Vagina (tissue), 2 donors: ENCODE results near the gene ZSWIM3. TPM values are rescaled to one million over a fixed set of nuclear protein-coding genes. Genes with fewer than 3 reads are reported as not detected.
A peak's percentile ranks its signal among the peaks of the same experiment; 100 is the strongest.

Experiments used
- DNase-seq, 2 donors: peaks; one replicate each; pipeline ENCODE4 v3.0.0-alpha.2; 2017; ENCODE audit errors: extremely low spot score in 2 of 2
- H3K27ac ChIP-seq: fragments of 200-600 bp; sonication (generic); one replicate; pipeline ENCODE4 v1.5.1; 2019
- H3K27me3 ChIP-seq: fragments of 200-600 bp; sonication (generic); one replicate; pipeline ENCODE4 v1.5.1; 2019
- H3K36me3 ChIP-seq, 2 donors: fragments of 200-600 bp; sonication (generic); one replicate each; pipeline ENCODE4 v1.5.1; 2017 to 2019
- H3K4me1 ChIP-seq: fragments of 200-600 bp; sonication (generic); one replicate; pipeline ENCODE4 v1.5.1; 2019
- H3K4me3 ChIP-seq, 2 donors: fragments of 200-600 bp; sonication (generic); 1 replicate in 1 of 2; 2 replicates in 1 of 2; pipeline ENCODE4 v1.5.1; 2016 to 2019
- H3K9me3 ChIP-seq: fragments of 200-600 bp; sonication (generic); one replicate; pipeline ENCODE4 v1.5.1; 2019
- POLR2A ChIP-seq, 2 donors: fragments of 450-650 bp; IDR thresholded peaks; one replicate each; pipeline ENCODE4 v1.6.1; 2017; ENCODE audit warnings: antibody characterized with exemption in 2 of 2, mild to moderate bottlenecking in 2 of 2, moderate library complexity in 2 of 2
- POLR2AphosphoS5 ChIP-seq, 2 donors: sonication (generic); formaldehyde crosslinking; IDR thresholded peaks; one replicate each; pipeline ENCODE4 v1.9.0; 2017; ENCODE audit warnings: antibody characterized with exemption in 2 of 2, mild to moderate bottlenecking in 2 of 2, low read depth in 1 of 2; ENCODE audit not compliant: insufficient read depth in 1 of 2
- intact Hi-C: fragments of 100-400 bp; cut with DNase I; formaldehyde crosslinking; loops from one replicate; pipeline ENCODE4 v1.15.1; 2023
- total RNA-seq: library from RNA; depleted of rRNA; stranded (reverse); fragments of >200 nt; gene quantifications from one replicate; pipeline ENCODE4 v1.2.3, GENCODE V29; 2016
- TF ChIP-seq, protein P1 (sequence below), 3 experiments: fragments of 450-650 bp in 2 of 3; fragments of 200-600 bp in 1 of 3; sonication (generic) in 1 of 3; IDR thresholded peaks; one replicate each; pipeline ENCODE4 v1.5.1; 2017 to 2019; ENCODE audit warnings: antibody characterized with exemption in 3 of 3, mild to moderate bottlenecking in 2 of 3, moderate library complexity in 2 of 3

ZSWIM3 gene
- total RNA-seq, 1 donor from 2014 or later: 2.9 TPM

- intact Hi-C loops: no loop called here
- H3K9me3 ChIP-seq: no peaks in the 10 kb centered on the region
- H3K36me3 ChIP-seq: no peaks in the 10 kb centered on the region
- peak overlapping the region; percentile 83 for H3K27ac ChIP-seq
- H3K4me3 ChIP-seq: peak overlapping the region; percentile 2 to 22
- H3K4me1 ChIP-seq: peaks cover 29% of the 10 kb centered on the region
- TF ChIP-seq POLR2A (IDR thresholded peaks at IDR 0.05): no peak
- TF ChIP-seq, protein P1, sequence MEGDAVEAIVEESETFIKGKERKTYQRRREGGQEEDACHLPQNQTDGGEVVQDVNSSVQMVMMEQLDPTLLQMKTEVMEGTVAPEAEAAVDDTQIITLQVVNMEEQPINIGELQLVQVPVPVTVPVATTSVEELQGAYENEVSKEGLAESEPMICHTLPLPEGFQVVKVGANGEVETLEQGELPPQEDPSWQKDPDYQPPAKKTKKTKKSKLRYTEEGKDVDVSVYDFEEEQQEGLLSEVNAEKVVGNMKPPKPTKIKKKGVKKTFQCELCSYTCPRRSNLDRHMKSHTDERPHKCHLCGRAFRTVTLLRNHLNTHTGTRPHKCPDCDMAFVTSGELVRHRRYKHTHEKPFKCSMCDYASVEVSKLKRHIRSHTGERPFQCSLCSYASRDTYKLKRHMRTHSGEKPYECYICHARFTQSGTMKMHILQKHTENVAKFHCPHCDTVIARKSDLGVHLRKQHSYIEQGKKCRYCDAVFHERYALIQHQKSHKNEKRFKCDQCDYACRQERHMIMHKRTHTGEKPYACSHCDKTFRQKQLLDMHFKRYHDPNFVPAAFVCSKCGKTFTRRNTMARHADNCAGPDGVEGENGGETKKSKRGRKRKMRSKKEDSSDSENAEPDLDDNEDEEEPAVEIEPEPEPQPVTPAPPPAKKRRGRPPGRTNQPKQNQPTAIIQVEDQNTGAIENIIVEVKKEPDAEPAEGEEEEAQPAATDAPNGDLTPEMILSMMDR (IDR thresholded peaks at IDR 0.05): no peak
- TF ChIP-seq POLR2AphosphoS5 (IDR thresholded peaks at IDR 0.05; ENCODE audit: insufficient read depth in 1 of 2, low read depth in 1 of 2): peak in 1 of 2 donors; percentile 50
- no peak for DNase-seq
- no peaks in the 10 kb centered on the region for H3K27me3 ChIP-seq
Measured at GRCh38 chr20:45924391-45925261, 67.2 kb downstream of the ZSWIM3 start.

GRCh38 chr20:45925821-45926506 lies 68.5 kb downstream of the ZSWIM3 start:
- Histone ChIP-seq H3K27me3 (no peaks in the 10 kb centered on the region), H3K4me1 (peaks cover 16% of the 10 kb centered on the region), H3K36me3 (no peaks in the 10 kb centered on the region), H3K27ac (peak overlapping the region; percentile 83), H3K9me3 (no peaks in the 10 kb centered on the region), H3K4me3 (no peak overlapping the region)
- intact Hi-C loops: no loop called here
- TF ChIP-seq POLR2A (IDR thresholded peaks at IDR 0.05) (no peak), POLR2AphosphoS5 (IDR thresholded peaks at IDR 0.05; ENCODE audit: insufficient read depth in 1 of 2, low read depth in 1 of 2) (no peak)
- TF ChIP-seq, protein P1 (IDR thresholded peaks at IDR 0.05): no peak
- DNase-seq: no peak

DNA sequence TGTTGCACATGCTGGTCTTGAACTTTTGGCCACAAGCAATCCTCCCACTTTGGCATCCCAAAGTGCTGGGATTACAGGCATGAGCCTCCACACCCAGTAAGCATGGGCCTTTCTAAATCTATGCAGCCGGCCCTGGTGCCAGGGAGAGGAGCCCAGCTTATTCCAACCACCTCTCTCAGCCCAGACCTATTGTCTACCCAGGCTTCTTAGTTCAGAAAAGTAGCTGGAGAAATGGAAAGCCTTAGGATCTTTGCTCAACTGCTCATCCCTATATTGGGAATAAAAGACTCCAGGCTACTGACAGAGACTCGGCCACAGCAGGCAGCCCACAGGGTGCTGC lies 69.3 kb downstream of the ZSWIM3 start:
- H3K4me3 ChIP-seq: no peak overlapping the region
- H3K27me3 ChIP-seq: no peaks in the 10 kb centered on the region
- no peaks in the 10 kb centered on the region for H3K36me3 ChIP-seq
- no peak for DNase-seq
- no peaks in the 10 kb centered on the region for H3K9me3 ChIP-seq
- H3K27ac ChIP-seq: no peak overlapping the region
- H3K4me1 ChIP-seq: peaks cover 16% of the 10 kb centered on the region
- TF ChIP-seq POLR2A (IDR thresholded peaks at IDR 0.05): no peak
- no peak for TF ChIP-seq POLR2AphosphoS5 (IDR thresholded peaks at IDR 0.05; ENCODE audit: insufficient read depth in 1 of 2, low read depth in 1 of 2)
- TF ChIP-seq, protein P1 (IDR thresholded peaks at IDR 0.05): no peak
- intact Hi-C loops: no loop called here

DNA sequence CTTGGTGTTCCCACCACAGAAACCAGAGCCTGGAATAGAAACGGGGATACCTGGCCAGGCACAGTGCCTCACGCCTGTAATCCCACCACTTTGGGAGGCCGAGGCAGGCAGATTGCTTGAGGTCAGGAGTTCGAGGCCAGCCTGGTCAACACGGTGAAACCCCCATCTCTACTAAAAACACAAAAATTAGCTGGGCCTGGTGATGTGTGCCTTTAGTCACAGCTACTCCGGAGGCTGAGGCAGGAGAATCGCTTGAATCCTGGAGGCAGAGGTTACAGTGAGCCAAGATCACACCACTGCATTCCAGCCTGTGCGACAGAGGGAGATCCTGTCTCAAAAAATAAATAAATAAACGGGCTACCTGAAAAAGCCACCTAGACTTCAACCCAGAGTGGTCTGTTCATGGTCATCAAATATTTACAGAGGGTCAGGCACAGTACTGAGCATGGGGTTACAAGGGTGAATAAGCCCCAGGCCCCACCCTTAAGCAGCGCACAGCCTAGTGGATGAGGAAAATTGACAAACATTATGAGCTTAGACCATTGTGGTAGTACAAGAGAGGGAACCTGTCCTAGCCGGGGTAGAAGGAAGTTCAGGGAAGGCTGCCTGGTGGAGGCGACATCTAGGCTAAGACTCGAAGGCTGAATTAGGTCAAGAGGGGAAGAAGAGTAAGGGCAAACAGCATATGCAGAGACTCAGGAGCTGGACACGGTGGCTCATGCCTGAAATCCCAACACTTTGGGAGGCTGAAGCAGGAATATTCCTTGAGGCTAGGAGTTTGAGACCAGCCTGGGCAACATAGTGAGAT lies 69.9 kb downstream of the ZSWIM3 start:
- H3K27ac ChIP-seq: no peak overlapping the region
- no peak for DNase-seq
- H3K36me3 ChIP-seq: no peaks in the 10 kb centered on the region
- no peak overlapping the region for H3K4me3 ChIP-seq
- peaks cover 16% of the 10 kb centered on the region for H3K4me1 ChIP-seq
- intact Hi-C loops: no loop called here
- TF ChIP-seq POLR2A (IDR thresholded peaks at IDR 0.05) (no peak), POLR2AphosphoS5 (IDR thresholded peaks at IDR 0.05; ENCODE audit: insufficient read depth in 1 of 2, low read depth in 1 of 2) (no peak)
- TF ChIP-seq, protein P1 (IDR thresholded peaks at IDR 0.05): no peak
- H3K9me3 ChIP-seq: no peaks in the 10 kb centered on the region
- H3K27me3 ChIP-seq: no peaks in the 10 kb centered on the region

Other genes starting within 250 kb of the ZSWIM3 start
- not detected for gene WFDC10A, start 227.9 kb upstream of the ZSWIM3 start, total RNA-seq
- not detected for gene WFDC9, start 226.3 kb upstream of the ZSWIM3 start, total RNA-seq
- not detected for gene WFDC11, start 187.4 kb upstream of the ZSWIM3 start, total RNA-seq
- gene WFDC13, start 155.6 kb upstream of the ZSWIM3 start, total RNA-seq: not detected
- not detected for gene WFDC10B, start 152.6 kb upstream of the ZSWIM3 start, total RNA-seq
- not detected for gene SPINT4, start 135.3 kb upstream of the ZSWIM3 start, total RNA-seq
- not detected for gene WFDC3, start 65.7 kb upstream of the ZSWIM3 start, total RNA-seq
- 33.6 TPM for gene DNTTIP1, start 65.7 kb upstream of the ZSWIM3 start, total RNA-seq
- gene UBE2C, start 45.0 kb upstream of the ZSWIM3 start, total RNA-seq: 7.6 TPM
- not detected for gene TNNC2, start 30.3 kb upstream of the ZSWIM3 start, total RNA-seq
- gene SNX21, start 23.8 kb upstream of the ZSWIM3 start, total RNA-seq: 145 TPM
- gene ACOT8, start 222 bp upstream of the ZSWIM3 start, total RNA-seq: 50.6 TPM
- 4.2 TPM for gene ZSWIM1, start 23.6 kb downstream of the ZSWIM3 start, total RNA-seq
- 7.1 TPM for gene SPATA25, start 30.0 kb downstream of the ZSWIM3 start, total RNA-seq
- gene NEURL2, start 33.6 kb downstream of the ZSWIM3 start, total RNA-seq: 15.2 TPM
- gene CTSA, start 33.7 kb downstream of the ZSWIM3 start, total RNA-seq: 114 TPM
- 292 TPM for gene PLTP, start 54.5 kb downstream of the ZSWIM3 start, total RNA-seq
- 36.6 TPM for gene PCIF1, start 77.1 kb downstream of the ZSWIM3 start, total RNA-seq
- gene ZNF335, start 114.6 kb downstream of the ZSWIM3 start, total RNA-seq: 24.1 TPM
- 1.7 TPM for gene MMP9, start 151.3 kb downstream of the ZSWIM3 start, total RNA-seq
- not detected for gene SLC12A5, start 171.6 kb downstream of the ZSWIM3 start, total RNA-seq
- 33.9 TPM for gene NCOA5, start 232.3 kb downstream of the ZSWIM3 start, total RNA-seq